ENCODE measurements around the gene GPR12.

GPR12 gene

DNA sequence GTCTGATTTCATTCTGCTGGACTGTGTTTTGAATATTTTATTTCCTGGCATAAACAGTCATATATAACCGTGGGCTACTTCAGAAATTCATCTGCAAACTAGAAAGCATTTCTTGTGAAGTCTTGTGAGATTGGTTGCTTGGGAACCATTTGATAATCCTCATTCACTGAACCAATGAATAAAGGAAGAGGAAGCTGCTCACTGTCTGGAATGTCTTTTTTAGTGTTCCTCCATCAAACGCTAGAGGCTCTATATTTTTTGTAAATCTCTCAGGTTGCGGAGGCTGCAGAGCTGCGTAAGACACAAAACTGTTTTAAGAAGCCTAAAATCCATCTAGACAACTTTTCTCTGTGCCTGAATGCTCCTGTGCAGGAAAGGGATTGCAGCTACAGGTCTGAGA is 18.7 kb upstream of the GPR12 start:
- TF ChIP-seq SP7 (tag by site-specific recombination; IDR thresholded peaks at IDR 0.05), result no peak
- no peak for TF ChIP-seq ZNF571 (tag by site-specific recombination; IDR thresholded peaks at IDR 0.05)
- no peak for TF ChIP-seq ZNF350 (tag by site-specific recombination; IDR thresholded peaks at IDR 0.05)
- TF ChIP-seq ZBTB1 (tag by site-specific recombination; IDR thresholded peaks at IDR 0.05), result no peak
- TF ChIP-seq, protein P1, sequence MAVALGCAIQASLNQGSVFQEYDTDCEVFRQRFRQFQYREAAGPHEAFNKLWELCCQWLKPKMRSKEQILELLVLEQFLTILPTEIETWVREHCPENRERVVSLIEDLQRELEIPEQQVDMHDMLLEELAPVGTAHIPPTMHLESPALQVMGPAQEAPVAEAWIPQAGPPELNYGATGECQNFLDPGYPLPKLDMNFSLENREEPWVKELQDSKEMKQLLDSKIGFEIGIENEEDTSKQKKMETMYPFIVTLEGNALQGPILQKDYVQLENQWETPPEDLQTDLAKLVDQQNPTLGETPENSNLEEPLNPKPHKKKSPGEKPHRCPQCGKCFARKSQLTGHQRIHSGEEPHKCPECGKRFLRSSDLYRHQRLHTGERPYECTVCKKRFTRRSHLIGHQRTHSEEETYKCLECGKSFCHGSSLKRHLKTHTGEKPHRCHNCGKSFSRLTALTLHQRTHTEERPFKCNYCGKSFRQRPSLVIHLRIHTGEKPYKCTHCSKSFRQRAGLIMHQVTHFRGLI (tag by site-specific recombination; IDR thresholded peaks at IDR 0.05), result no peak
- TF ChIP-seq REPIN1 (tag by site-specific recombination; IDR thresholded peaks at IDR 0.05; ENCODE audit: low read depth), result no peak
- TF ChIP-seq ZNF394 (tag by site-specific recombination; IDR thresholded peaks at IDR 0.05; ENCODE audit: borderline replicate concordance), result no peak
- no peak for TF ChIP-seq ZNF704 (tag by site-specific recombination; IDR thresholded peaks at IDR 0.05)
- no peak for TF ChIP-seq ZBTB7A (tag by site-specific recombination; IDR thresholded peaks at IDR 0.05; ENCODE audit: low read depth)
- no peak for TF ChIP-seq ZNF280D (tag by site-specific recombination; IDR thresholded peaks at IDR 0.05)
- no peak for TF ChIP-seq ZNF558 (tag by site-specific recombination; IDR thresholded peaks at IDR 0.05)
- TF ChIP-seq ZBTB10 (tag by site-specific recombination; IDR thresholded peaks at IDR 0.05), result no peak
- no peak for TF ChIP-seq ZNF621 (tag by site-specific recombination; IDR thresholded peaks at IDR 0.05)
- no peak for TF ChIP-seq ZNF398 (tag by site-specific recombination; IDR thresholded peaks at IDR 0.05)
- TF ChIP-seq ZNF24 (tag by site-specific recombination; IDR thresholded peaks at IDR 0.05), result no peak
- TF ChIP-seq ZBTB49 (tag by site-specific recombination; IDR thresholded peaks at IDR 0.05; ENCODE audit: low read depth), result no peak
- TF ChIP-seq ZEB2 (tag by site-specific recombination; IDR thresholded peaks at IDR 0.05), result no peak
- no peak for TF ChIP-seq ZNF518A (tag by site-specific recombination; conservative IDR thresholded peaks at IDR 0.05; ENCODE audit: low read depth)
- TF ChIP-seq ZNF548 (tag by site-specific recombination; IDR thresholded peaks at IDR 0.05), result no peak
- TF ChIP-seq ZNF624 (tag by site-specific recombination; IDR thresholded peaks at IDR 0.05), result no peak
- H3K4me1 ChIP-seq (ENCODE audit: control insufficient read depth, insufficient read depth, low read length), result no peaks in the 10 kb centered on the region
- H3K27ac ChIP-seq (ENCODE audit: extremely low read depth, low read depth, low read length), result no peak overlapping the region
- H3K9me3 ChIP-seq (ENCODE audit: control insufficient read depth, insufficient read depth, low read depth, low read length), result no peaks in the 10 kb centered on the region
- ChIA-PET POLR2A (no interaction called here), CTCF (no interaction called here)
- H3K4me3 ChIP-seq (ENCODE audit: low read depth, low read length), result no peak overlapping the region
- H3K36me3 ChIP-seq (ENCODE audit: control insufficient read depth in 2 of 2, insufficient read depth in 1 of 2, low read length in 2 of 2), result no peaks in the 10 kb centered on the region

Measured in HEK293 (cell line).